Renal cortex interstitium (tissue), 3 donors: ENCODE measurements around the gene MFAP5. TPM values are rescaled to one million over a fixed set of nuclear protein-coding genes. Genes with fewer than 3 reads are reported as not detected.

Experiments
- polyA plus RNA-seq, 3 donors: library from polyadenylated mRNA; unstranded; fragments of 120-200 nt; gene quantifications; one replicate each; pipeline ENCODE4 v1.2.1, GENCODE V29; 2013; ENCODE audit not compliant: insufficient read length in 3 of 3

Gene MFAP5
- polyA plus RNA-seq, 3 donors, result 0.24 to 6.1 (median 0.64) TPM

Other genes starting within 250 kb of the MFAP5 start
- under 1 TPM; 0.11 to 0.20 (median 0.16) TPM for gene CLEC6A, start 206.9 kb downstream of the MFAP5 start, polyA plus RNA-seq
- under 1 TPM; 0.09 to 0.58 (median 0.56) TPM for gene CLEC4D, start 149.3 kb downstream of the MFAP5 start, polyA plus RNA-seq
- 1 to 10 TPM; 1.3 to 2.9 (median 1.4) TPM for gene CLEC4E, start 121.9 kb downstream of the MFAP5 start, polyA plus RNA-seq
- under 1 TPM; 0.44 to 0.61 (median 0.55) TPM for gene AICDA, start 50.0 kb downstream of the MFAP5 start, polyA plus RNA-seq
- 100 to 1,000 TPM in 2 of 3 donors, 10 to 100 TPM in 1; 95.3 to 139 (median 108) TPM for gene RIMKLB, start 35.2 kb upstream of the MFAP5 start, polyA plus RNA-seq
- gene A2ML1, start 159.8 kb upstream of the MFAP5 start, polyA plus RNA-seq, result under 1 TPM; 0.08 to 0.12 (median 0.09) TPM